IPS-18c (cell line): Measurements from ENCODE around the gene MFSD2B.

ENCODE experiments used
- H3K4me3 ChIP-seq: 2 replicates; pipeline ENCODE4 v1.7.0; 2013; ENCODE audit warnings: low read depth, mild to moderate bottlenecking, low read length, moderate library complexity; ENCODE audit not compliant: insufficient read depth
- H3K9me3 ChIP-seq: one replicate; pipeline ENCODE4 v1.6.1; 2013; ENCODE audit warnings: mild to moderate bottlenecking, low read length, moderate library complexity; ENCODE audit not compliant: control insufficient read depth, insufficient read depth

Gene MFSD2B

GRCh38 chr2:24045511-24046508, 35.9 kb downstream of the MFSD2B start:
- no peaks in the 10 kb centered on the region for H3K9me3 ChIP-seq
- H3K4me3 ChIP-seq = no peak overlapping the region

GRCh38 chr2:24046599-24046929, 36.7 kb downstream of the MFSD2B start:
- H3K9me3 ChIP-seq = no peaks in the 10 kb centered on the region
- H3K4me3 ChIP-seq = peak overlapping the region; percentile 75

DNA sequence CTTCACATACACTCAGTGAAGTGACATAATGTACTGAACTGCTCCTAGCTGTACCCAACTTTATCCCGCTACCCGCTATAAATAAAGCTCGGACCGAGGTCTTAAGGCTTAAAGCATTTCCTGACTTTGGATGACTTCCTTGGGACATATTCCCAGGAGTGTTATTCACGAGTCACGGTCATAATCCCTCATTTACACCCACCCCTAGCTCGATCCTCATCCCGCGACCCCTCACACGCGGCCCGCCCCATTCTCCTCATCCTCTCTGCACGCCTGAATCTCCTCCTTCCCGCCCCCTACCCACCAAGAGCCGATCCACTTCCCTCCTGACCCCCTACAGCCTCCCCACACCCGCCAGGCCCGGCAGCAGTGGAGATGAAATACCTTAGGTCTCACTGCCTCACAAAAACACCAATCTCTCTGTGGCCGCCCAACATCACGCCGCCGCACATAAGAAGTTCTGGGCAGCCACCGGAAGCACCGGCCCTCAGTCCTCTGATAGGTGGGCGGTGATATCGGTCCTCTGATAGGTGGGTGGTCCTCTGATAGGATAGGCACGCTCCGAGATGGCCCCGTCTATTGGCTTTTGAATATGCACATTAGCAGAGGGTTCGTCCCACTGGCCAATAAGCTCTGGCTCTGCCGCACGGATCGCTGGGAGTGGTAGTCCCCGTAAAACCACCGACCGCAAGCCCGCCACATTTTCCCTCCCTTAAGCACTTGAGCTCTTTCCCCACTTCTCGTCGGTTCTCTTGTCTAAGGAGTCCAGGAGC, 37.2 kb downstream of the MFSD2B start, which contains the start of gene WDCP:
TSS of gene WDCP (minus strand) at position 462 of the 773 bp plus-strand sequence. CDS start 7,897 bp downstream, outside the sequence.
- Histone ChIP-seq H3K4me3 (peak within 1 kb of the TSS; percentile 75), H3K9me3 (no peaks in the 10 kb centered on the region)

GRCh38 chr2:24047703-24048033, 37.8 kb downstream of the MFSD2B start:
- Histone ChIP-seq H3K9me3 (no peaks in the 10 kb centered on the region), H3K4me3 (peak overlapping the region; percentile 24; the same call in 1 of the 2 replicates)

- Histone ChIP-seq H3K9me3 (no peaks in the 10 kb centered on the region), H3K4me3 (peak overlapping the region; percentile 72)
Measured at GRCh38 chr2:24048769-24049484, 39.0 kb downstream of the MFSD2B start.

DNA sequence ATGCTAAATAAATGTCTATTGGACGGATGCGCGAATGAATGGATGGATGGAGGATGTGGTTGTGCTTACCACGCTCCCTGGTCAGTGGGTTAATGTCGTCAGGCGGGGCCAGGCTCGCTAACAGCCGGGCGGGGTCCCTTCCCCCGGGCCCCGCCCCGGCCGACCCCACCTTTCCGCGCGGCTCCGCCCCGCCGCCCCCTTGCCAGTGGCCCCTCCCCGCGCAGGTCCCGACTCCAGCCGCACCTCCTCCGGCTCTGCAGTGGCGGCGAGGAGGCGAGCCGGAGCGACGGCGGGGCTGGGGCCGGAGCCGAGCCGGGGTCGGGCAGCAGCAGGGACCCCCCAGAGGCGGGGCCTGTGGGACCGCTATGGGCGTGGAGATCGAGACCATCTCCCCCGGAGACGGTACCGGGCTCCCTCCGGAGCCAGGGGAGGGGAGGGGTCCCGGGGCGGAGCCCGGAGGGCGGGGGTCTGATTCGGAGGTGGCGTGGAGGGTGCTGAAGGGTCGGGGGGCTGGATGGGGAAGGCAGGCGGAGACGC, 39.7 kb downstream of the MFSD2B start, which contains the start of gene FKBP1B:
TSS of gene FKBP1B (plus strand) at position 257 of the 537 bp plus-strand sequence. CDS start at position 366, 109 bp downstream.
- peak within 1 kb of the TSS; percentile 72 for H3K4me3 ChIP-seq

GRCh38 chr2:24050041-24050979, 40.4 kb downstream of the MFSD2B start:
- H3K4me3 ChIP-seq = peak overlapping the region; percentile 72

More for the DNA sequence above, 39.7 kb downstream of the MFSD2B start, which contains the start of gene FKBP1B:
- H3K9me3 ChIP-seq = no peaks in the 10 kb centered on the region

GRCh38 chr2:24051833-24052232, 41.9 kb downstream of the MFSD2B start:
- no peak overlapping the region for H3K4me3 ChIP-seq
- no peaks in the 10 kb centered on the region for H3K9me3 ChIP-seq

More at GRCh38 chr2:24050041-24050979, 40.4 kb downstream of the MFSD2B start:
- no peaks in the 10 kb centered on the region for H3K9me3 ChIP-seq

DNA sequence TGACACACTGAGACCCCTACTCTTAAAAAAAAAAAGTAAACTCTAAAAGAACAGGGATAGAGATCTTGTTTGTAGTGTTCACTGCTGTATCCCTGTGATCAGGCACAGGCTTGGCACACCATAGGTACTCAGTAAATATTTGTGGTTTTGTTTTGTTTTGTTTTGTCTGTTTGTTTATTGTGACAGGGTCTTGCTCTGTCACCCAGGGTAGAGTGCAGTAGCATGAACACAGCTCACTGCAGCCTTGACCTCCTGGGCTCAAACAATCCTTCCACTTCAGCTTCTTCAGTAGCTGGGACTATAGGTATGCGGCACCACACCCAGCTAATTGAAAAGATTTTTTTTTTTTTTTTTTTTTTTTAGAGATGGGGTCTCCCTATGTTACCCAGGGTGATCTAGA, 43.1 kb downstream of the MFSD2B start:
- no peak overlapping the region for H3K4me3 ChIP-seq
- no peaks in the 10 kb centered on the region for H3K9me3 ChIP-seq

- Histone ChIP-seq H3K4me3 (no peak overlapping the region), H3K9me3 (no peaks in the 10 kb centered on the region)
Measured at GRCh38 chr2:24054366-24055010, 44.6 kb downstream of the MFSD2B start.

DNA sequence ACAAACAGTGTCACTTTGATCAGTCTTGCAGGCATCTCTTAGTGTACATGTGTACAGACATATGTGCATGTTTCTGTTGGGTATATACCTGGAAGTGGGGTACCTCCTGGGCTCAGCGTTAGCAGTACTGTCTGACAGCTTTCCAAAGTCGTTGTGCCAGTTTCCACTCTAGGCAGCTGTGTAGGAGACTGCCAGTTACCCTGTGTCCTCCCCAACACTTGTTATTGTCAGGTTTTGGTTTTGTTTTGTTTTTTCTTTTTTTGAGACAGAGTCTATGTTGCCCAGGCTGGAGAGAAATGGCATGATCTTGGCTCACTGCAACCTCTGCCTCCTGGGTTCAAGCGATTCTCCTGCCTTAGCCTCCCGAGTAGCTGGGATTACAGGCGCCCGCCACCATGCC, 45.9 kb downstream of the MFSD2B start:
- Histone ChIP-seq H3K4me3 (no peak overlapping the region), H3K9me3 (no peaks in the 10 kb centered on the region)

- Histone ChIP-seq H3K9me3 (no peaks in the 10 kb centered on the region), H3K4me3 (no peak overlapping the region)
Measured at GRCh38 chr2:24058564-24059271, 48.8 kb downstream of the MFSD2B start.

- no peaks in the 10 kb centered on the region for H3K9me3 ChIP-seq
- H3K4me3 ChIP-seq = no peak overlapping the region
Measured at GRCh38 chr2:24065341-24065740, 55.5 kb downstream of the MFSD2B start.

GRCh38 chr2:24072259-24072658, 62.4 kb downstream of the MFSD2B start:
- Histone ChIP-seq H3K9me3 (no peaks in the 10 kb centered on the region), H3K4me3 (no peak overlapping the region)

DNA sequence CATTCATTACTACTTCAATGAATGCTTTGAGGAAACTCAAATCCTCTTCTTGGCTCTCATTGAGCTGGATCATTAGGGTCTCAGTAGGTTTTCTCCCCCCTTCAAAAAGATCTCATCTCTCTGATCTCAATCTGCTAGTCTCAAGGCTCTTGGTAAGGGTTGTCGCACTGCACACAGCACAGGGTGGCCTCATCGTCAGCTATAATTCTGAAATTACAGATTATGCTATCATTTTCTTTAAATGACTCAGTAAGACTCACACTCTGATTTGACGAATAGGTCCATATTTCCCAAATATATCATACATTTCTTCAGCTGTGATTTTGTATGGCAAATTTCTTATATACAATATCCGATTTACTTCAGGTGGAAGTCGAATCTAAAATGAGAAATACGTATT, 63.9 kb downstream of the MFSD2B start:
- Histone ChIP-seq H3K4me3 (no peak overlapping the region), H3K9me3 (no peaks in the 10 kb centered on the region)
